H1 (cell line): Measurements from ENCODE around the gene BTRC. TPM values are rescaled to one million over a fixed set of nuclear protein-coding genes. Genes with fewer than 3 reads are reported as not detected.
"Not testable (repeated sequence)": the region's sequence is repeated elsewhere in the genome, so short reads cannot be mapped to it uniquely, and the experiment has no call there.

ENCODE experiments used
- CTCF ChIA-PET: fragments of 300-600 bp; sonication (Branson Sonifier 250); formaldehyde crosslinking; loops from one replicate; lab custom pipeline; 2021; ENCODE audit not compliant: partially characterized antibody; lab: Charles Lee
- POLR2A ChIA-PET: fragments of 300-600 bp; sonication (Branson Sonifier 250); formaldehyde crosslinking; loops from one replicate; lab custom pipeline; 2021; ENCODE audit warnings: inconsistent platforms; ENCODE audit not compliant: partially characterized antibody; lab: Charles Lee
- DNase-seq, 2 experiments: peaks; one replicate each; pipeline versions ENCODE4 v3.0.0 to v3.0.0-alpha.2; 2010 to 2022; ENCODE audit warnings: low spot score in 2 of 2, low read depth in 1 of 2, mixed read lengths in 1 of 2
- FAIRE-seq: peaks from 2 replicates; lab custom pipeline; 2011; peaks lifted over from hg19 to GRCh38; lab: Jason Lieb, UNC
- H2AFZ ChIP-seq: 2 replicates; pipeline ENCODE4 v1.8.1; 2012; ENCODE audit warnings: low read length, inconsistent platforms
- H2AK5ac ChIP-seq: 2 replicates; pipeline ENCODE4 v1.6.1; 2013; ENCODE audit warnings: low read depth, low read length
- H2BK120ac ChIP-seq: replicated peaks from 2 replicates; pipeline ENCODE3; 2013; ENCODE audit warnings: low read depth, low read length, inconsistent platforms
- H2BK12ac ChIP-seq: 2 replicates; pipeline ENCODE4 v1.6.1; 2013; ENCODE audit warnings: low read depth, low read length
- H2BK15ac ChIP-seq: 2 replicates; pipeline ENCODE4 v1.6.1; 2013; ENCODE audit warnings: low read length
- H2BK20ac ChIP-seq: 2 replicates; pipeline ENCODE4 v1.6.1; 2013; ENCODE audit warnings: low read length
- H2BK5ac ChIP-seq: 2 replicates; pipeline ENCODE4 v1.6.1; 2013; ENCODE audit warnings: low read depth, low read length
- H3K14ac ChIP-seq: 2 replicates; pipeline ENCODE4 v1.6.1; 2013; ENCODE audit warnings: inconsistent platforms; ENCODE audit not compliant: insufficient read length
- H3K18ac ChIP-seq: 2 replicates; pipeline ENCODE4 v1.6.1; 2013; ENCODE audit warnings: low read length; ENCODE audit errors: extremely low read depth
- H3K23ac ChIP-seq: 2 replicates; pipeline ENCODE4 v1.6.1; 2013; ENCODE audit warnings: inconsistent platforms; ENCODE audit not compliant: insufficient read length
- H3K23me2 ChIP-seq: 2 replicates; pipeline ENCODE4 v1.6.1; 2013; ENCODE audit warnings: low read depth, low read length
- H3K27ac ChIP-seq: 2 replicates; pipeline ENCODE4 v1.6.1; 2011; ENCODE audit warnings: low read depth, low read length, inconsistent platforms
- H3K27me3 ChIP-seq, 4 experiments: replicated peaks in 1 of 4; 1 replicate in 1 of 4; 2 replicates in 3 of 4; pipeline versions ENCODE4 v1.6.1 to v1.8.1; 2011 to 2013; ENCODE audit warnings: low read length in 3 of 4, mild to moderate bottlenecking in 3 of 4, inconsistent platforms in 2 of 4, mixed read lengths in 2 of 4, moderate library complexity in 1 of 4; ENCODE audit not compliant: control insufficient read depth in 3 of 4, insufficient read depth in 3 of 4; ENCODE audit errors: extremely low read depth in 1 of 4
- H3K36me3 ChIP-seq, 4 experiments: 2 replicates each; pipeline versions ENCODE4 v1.6.1 to v1.8.1; 2011 to 2013; ENCODE audit warnings: mild to moderate bottlenecking in 4 of 4, low read length in 3 of 4, moderate library complexity in 2 of 4, control low read depth in 1 of 4, inconsistent platforms in 1 of 4; ENCODE audit not compliant: insufficient read depth in 4 of 4, control insufficient read depth in 2 of 4
- H3K4ac ChIP-seq: replicated peaks from 2 replicates; pipeline ENCODE3; 2013; ENCODE audit warnings: low read length, low read depth, mixed read lengths, inconsistent platforms; ENCODE audit not compliant: insufficient read length
- H3K4me1 ChIP-seq, 4 experiments: replicated peaks in 1 of 4; 1 replicate in 1 of 4; 2 replicates in 3 of 4; pipeline versions ENCODE4 v1.6.1 to v1.8.1; 2011 to 2013; ENCODE audit warnings: low read length in 3 of 4, inconsistent platforms in 2 of 4, mixed read lengths in 1 of 4; ENCODE audit not compliant: insufficient read depth in 4 of 4, control insufficient read depth in 3 of 4
- H3K4me2 ChIP-seq, 2 experiments: 2 replicates each; pipeline versions ENCODE4 v1.6.1 to v1.8.1; 2011 to 2013; ENCODE audit warnings: low read depth in 2 of 2, low read length in 2 of 2, control low read depth in 1 of 2, inconsistent platforms in 1 of 2, mild to moderate bottlenecking in 1 of 2; ENCODE audit not compliant: insufficient read depth in 1 of 2
- H3K4me3 ChIP-seq, 4 experiments: fragments of 200-600, 300-600 bp in 1 of 4; sonication (generic), shearing (Covaris generic), sonication (Bioruptor Twin) in 1 of 4; 2 replicates each; pipeline versions ENCODE4 v1.5.1 to v1.8.1; 2011 to 2016; ENCODE audit warnings: low read length in 4 of 4, low read depth in 3 of 4, control low read depth in 2 of 4, inconsistent platforms in 2 of 4, mild to moderate bottlenecking in 2 of 4, mixed read lengths in 1 of 4, moderate library complexity in 1 of 4; ENCODE audit not compliant: insufficient read depth in 2 of 4; ENCODE audit errors: extremely low read depth in 1 of 4
- H3K56ac ChIP-seq: replicated peaks from 2 replicates; pipeline ENCODE3; 2013; ENCODE audit warnings: low read depth, mild to moderate bottlenecking, mixed read lengths, low read length, inconsistent platforms; ENCODE audit not compliant: insufficient read length
- H3K79me1 ChIP-seq: 2 replicates; pipeline ENCODE4 v1.6.1; 2013; ENCODE audit warnings: low read depth, low read length, control low read depth
- H3K79me2 ChIP-seq, 2 experiments: 2 replicates each; pipeline versions ENCODE4 v1.6.1 to v1.8.1; 2012 to 2013; ENCODE audit warnings: low read length in 2 of 2, mild to moderate bottlenecking in 2 of 2, inconsistent platforms in 1 of 2; ENCODE audit not compliant: insufficient read depth in 2 of 2, control insufficient read depth in 1 of 2
- H3K9ac ChIP-seq, 4 experiments: replicated peaks in 1 of 4; 1 replicate in 1 of 4; 2 replicates in 3 of 4; pipeline versions ENCODE4 v1.6.1 to v1.8.1; 2011 to 2013; ENCODE audit warnings: low read depth in 3 of 4, low read length in 3 of 4, control low read depth in 2 of 4, mild to moderate bottlenecking in 2 of 4, moderate library complexity in 2 of 4, inconsistent platforms in 1 of 4; ENCODE audit errors: extremely low read depth in 1 of 4
- H3K9me3 ChIP-seq, 2 experiments: 2 replicates each; pipeline versions ENCODE4 v1.6.1 to v1.8.1; 2012 to 2013; ENCODE audit warnings: mild to moderate bottlenecking in 2 of 2, moderate library complexity in 2 of 2, control low read depth in 1 of 2, inconsistent platforms in 1 of 2, low read depth in 1 of 2, low read length in 1 of 2, mixed read lengths in 1 of 2; ENCODE audit not compliant: insufficient read depth in 2 of 2
- H4K20me1 ChIP-seq, 2 experiments: replicated peaks in 1 of 2; 2 replicates each; pipeline versions ENCODE3 to v1.8.1; 2011 to 2013; ENCODE audit warnings: inconsistent platforms in 2 of 2, low read length in 2 of 2, mild to moderate bottlenecking in 1 of 2; ENCODE audit not compliant: insufficient read depth in 2 of 2, control insufficient read depth in 1 of 2
- H4K5ac ChIP-seq: 2 replicates; pipeline ENCODE4 v1.6.1; 2013; ENCODE audit warnings: low read length, low read depth, mixed read lengths, inconsistent platforms; ENCODE audit not compliant: insufficient read length
- H4K8ac ChIP-seq: 2 replicates; pipeline ENCODE4 v1.8.0; 2013; ENCODE audit warnings: mild to moderate bottlenecking, moderate library complexity, low read length, inconsistent platforms; ENCODE audit not compliant: insufficient read depth; ENCODE audit errors: extremely low read depth
- H4K91ac ChIP-seq: replicated peaks from 2 replicates; pipeline ENCODE3; 2013; ENCODE audit warnings: low read length, mixed read lengths, inconsistent platforms; ENCODE audit not compliant: insufficient read length
- whole genome bisulfite sequencing, 2 experiments: shearing (Covaris generic) in 1 of 2; methylation state at CpG; one replicate each; pipeline versions ENCODE4 v1.1.6 to v1.1.7; 2013 to 2015; ENCODE audit warnings: low lambda C conversion rate in 2 of 2, mixed read lengths in 2 of 2, inconsistent platforms in 1 of 2, low coverage in 1 of 2, missing lambda C conversion rate in 1 of 2; ENCODE audit not compliant: insufficient replicate concordance in 2 of 2, insufficient coverage in 1 of 2, insufficient read length in 1 of 2; ENCODE audit errors: extremely low coverage in 1 of 2, missing lambda C conversion rate in 1 of 2; 5-methylcytosine and 5-hydroxymethylcytosine counted together
- polyA plus RNA-seq, 7 experiments: library from polyadenylated mRNA; depleted of rRNA in 3 of 7; stranded (reverse) in 5 of 7; unstranded in 2 of 7; fragments of >200 nt in 5 of 7; fragments of 200-250 nt in 2 of 7; gene quantifications; 1 replicate in 5 of 7; 2 replicates in 1 of 7; 4 replicates in 1 of 7; pipeline versions ENCODE4 v1.2.1 to v1.2.3, GENCODE V29; 2011 to 2013; ENCODE audit warnings: missing spikeins in 2 of 7, mixed read lengths in 2 of 7
- total RNA-seq: library from RNA; stranded (reverse); fragmentation: NEBNext Ultra II Directional; extraction: Animal tissue kit (Norgen Biotek cat#: 25700); gene quantifications from 2 replicates; pipeline ENCODE4 v1.2.1, GENCODE V29; 2021

Gene BTRC
- total and polyA plus RNA-seq, 2 of the 8 experiments (the other 6 are each of a cell fraction or from before 2014, with no cell fraction given): 9.9 to 24.7 TPM

DNA sequence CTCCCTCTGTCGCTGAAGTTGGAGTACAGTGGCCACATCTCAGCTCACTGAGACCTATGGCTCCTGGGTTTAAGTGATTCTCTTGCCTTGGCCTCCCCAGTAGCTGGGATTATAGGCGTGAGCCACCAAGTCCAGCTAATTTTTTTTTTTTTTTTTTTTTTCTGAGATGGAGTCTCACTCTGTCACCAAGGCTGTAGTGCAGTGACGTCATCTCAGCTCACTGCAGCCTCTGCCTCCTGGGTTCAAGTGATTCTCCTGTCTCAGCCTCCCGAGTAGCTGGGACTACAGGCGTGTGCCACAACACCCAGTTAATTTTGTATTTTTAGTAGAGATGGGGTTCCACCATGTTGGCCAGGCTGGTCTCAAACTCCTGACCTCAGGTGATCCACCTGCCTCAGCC, 19.7 kb upstream of the BTRC start:
- H4K8ac ChIP-seq, H3K27ac ChIP-seq, H3K18ac ChIP-seq, H3K56ac ChIP-seq, FAIRE-seq, H4K20me1 ChIP-seq, H3K79me1 ChIP-seq, H3K27me3 ChIP-seq, H4K5ac ChIP-seq, H3K36me3 ChIP-seq, H3K4me2 ChIP-seq, H2AK5ac ChIP-seq, H2BK120ac ChIP-seq, H3K9me3 ChIP-seq, DNase-seq, H3K23ac ChIP-seq, H2AFZ ChIP-seq, H3K79me2 ChIP-seq, H3K4me1 ChIP-seq, H3K4me3 ChIP-seq, POLR2A ChIA-PET, H3K9ac ChIP-seq, H3K4ac ChIP-seq, H4K91ac ChIP-seq, H2BK12ac ChIP-seq, H3K14ac ChIP-seq, H3K23me2 ChIP-seq, H2BK5ac ChIP-seq, H2BK20ac ChIP-seq, H2BK15ac ChIP-seq: not testable (repeated sequence)
- WGBS, 2 experiments: 98% methylated on average over 5 of the region's 5 CpGs; no CpG with 5 or more reads in 1 of the 2 experiments
- CTCF ChIA-PET: interaction anchor here (0.6 to 1.6 kb wide), 4 partner anchors 11 to 261 kb away, joined by 3 to 6 read pairs (median 4); no protein-coding TSS in a partner anchor
